ENCODE results near the gene NAGPA. TPM values are rescaled to one million over a fixed set of nuclear protein-coding genes. Genes with fewer than 3 reads are reported as not detected.
"Not testable (repeated sequence)": the region's sequence is repeated elsewhere in the genome, so short reads cannot be mapped to it uniquely, and the experiment has no call there.

NAGPA gene
- total and polyA plus RNA-seq, 5 experiments from 2014 or later: 24.8 to 39.0 (median 34.1) TPM

DNA sequence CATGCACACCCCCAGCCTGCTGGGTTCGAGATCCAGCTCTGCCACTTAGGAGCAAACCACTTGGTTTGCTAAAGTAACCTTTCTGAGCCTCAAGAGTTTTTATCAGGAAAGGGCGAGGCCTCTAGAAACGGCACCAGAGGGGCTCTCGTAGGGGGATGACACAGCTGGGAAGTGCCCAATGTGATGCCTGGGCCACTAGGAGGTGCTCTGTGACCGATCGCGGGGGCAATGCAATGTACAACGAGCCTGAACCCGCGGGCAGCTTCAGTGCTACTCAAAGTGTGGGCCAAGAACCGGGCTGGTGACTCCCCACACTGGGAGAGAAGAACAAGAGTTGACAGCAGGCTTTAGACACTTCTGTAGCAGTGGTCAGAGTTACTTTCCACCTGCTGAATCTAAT lies 22.6 kb upstream of the NAGPA start:
- H3K4me3 Mint-ChIP-seq: no peak overlapping the region
- peaks cover 0 to 12% (median 0%) of the 10 kb centered on the region in 9 donors for H3K9me3 Mint-ChIP-seq
- H3K27me3 Mint-ChIP-seq: no peaks in the 10 kb centered on the region
- DNase-seq (peak; percentile 11 to 77 (median 31)), ATAC-seq (peak; percentile 80 to 84)
- POLR2A ChIA-PET: no interaction called here
- peaks cover 0 to 2% (median 0%) of the 10 kb centered on the region in 3 donors for H3K36me3 Mint-ChIP-seq
- H3K4me1 Mint-ChIP-seq: peaks cover 0 to 3% (median 2%) of the 10 kb centered on the region in 4 donors
- no peak overlapping the region for H3K27ac Mint-ChIP-seq

DNA sequence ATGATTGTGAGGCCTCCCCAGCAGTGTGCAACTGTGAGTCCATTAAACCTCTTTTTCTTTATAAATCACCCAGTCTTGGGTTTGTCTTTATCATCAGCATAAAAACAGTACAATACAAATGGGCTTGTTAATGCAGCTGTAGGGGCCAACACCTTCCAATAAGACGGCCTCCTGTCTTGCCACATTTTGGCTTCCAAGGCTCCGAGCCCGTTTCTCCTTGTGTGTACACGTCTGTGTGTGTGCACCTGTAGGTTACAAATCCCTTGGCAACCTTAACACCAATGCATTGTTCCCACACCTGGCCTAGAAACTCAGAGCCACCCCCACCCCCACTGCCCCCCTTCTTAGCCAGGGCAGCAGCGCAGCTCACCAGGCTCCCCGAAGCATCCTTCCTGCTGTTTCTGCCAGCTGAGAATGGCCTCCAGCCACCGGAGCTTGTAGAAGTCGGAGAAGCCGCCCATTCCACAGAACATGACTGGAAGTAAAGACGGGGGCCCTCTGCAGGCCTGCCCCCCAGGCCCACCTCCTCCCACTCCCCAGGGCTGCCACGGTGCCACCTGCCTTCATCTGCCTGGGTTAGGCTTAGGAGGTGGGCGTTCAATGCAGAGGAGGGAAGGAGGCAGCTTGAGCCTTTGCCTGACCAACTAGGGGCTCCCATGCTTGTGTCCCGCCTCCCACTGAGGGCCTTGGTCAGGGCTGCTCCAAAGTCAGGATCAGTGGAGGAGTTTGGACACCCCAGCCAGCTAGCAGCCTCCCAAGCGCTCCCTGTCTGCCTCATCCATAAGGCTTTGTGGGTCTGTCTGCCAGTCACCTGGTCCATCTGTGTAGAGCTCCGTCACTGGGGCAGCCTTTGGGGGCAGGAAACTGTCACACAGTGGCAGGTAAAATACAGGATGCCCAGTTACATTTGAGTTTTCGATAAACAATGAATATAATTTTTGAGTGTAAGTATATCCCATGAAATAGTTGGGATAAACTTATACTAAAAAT lies 21.4 kb upstream of the NAGPA start:
- Mint-ChIP-seq H3K9me3 (peaks cover 0 to 24% (median 4%) of the 10 kb centered on the region in 9 donors), H3K4me1 (peaks cover 0 to 4% (median 3%) of the 10 kb centered on the region in 4 donors), H3K36me3 (peaks cover 2 to 8% (median 4%) of the 10 kb centered on the region in 3 donors), H3K4me3 (no peak overlapping the region), H3K27ac (no peak overlapping the region), H3K27me3 (no peaks in the 10 kb centered on the region)
- DNase-seq (no peak), ATAC-seq (no peak)
- POLR2A ChIA-PET: no interaction called here

DNA sequence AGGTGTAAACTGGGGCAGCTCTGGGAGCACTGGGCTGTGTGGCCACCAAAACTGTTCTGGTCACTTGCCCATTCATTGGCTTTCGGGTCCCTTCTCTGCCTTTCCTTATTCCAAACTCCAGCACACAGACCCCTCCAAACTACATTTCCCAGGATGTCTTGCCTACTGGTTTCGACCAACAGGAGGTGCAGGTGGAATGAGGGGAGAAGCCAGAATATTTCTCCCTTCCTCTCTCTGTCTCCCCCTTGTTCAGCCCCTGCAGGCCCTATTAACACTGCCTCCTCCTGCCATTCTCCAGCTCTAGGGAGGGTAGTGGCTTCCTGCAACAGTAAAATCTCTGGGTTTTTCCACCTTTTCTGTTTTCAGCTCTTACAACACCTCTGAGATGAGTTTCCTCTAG lies 13.2 kb upstream of the NAGPA start:
- H3K27ac Mint-ChIP-seq: no peak overlapping the region
- no peaks in the 10 kb centered on the region for H3K27me3 Mint-ChIP-seq
- H3K36me3 Mint-ChIP-seq: peaks cover 14 to 15% (median 14%) of the 10 kb centered on the region in 3 donors
- DNase-seq: no peak
- ATAC-seq: no peak
- no peak overlapping the region for H3K4me3 Mint-ChIP-seq
- H3K9me3 Mint-ChIP-seq: peaks cover 0 to 23% (median 6%) of the 10 kb centered on the region in 9 donors
- POLR2A ChIA-PET: no interaction called here
- H3K4me1 Mint-ChIP-seq: peaks cover 0 to 3% (median 0%) of the 10 kb centered on the region in 4 donors

DNA sequence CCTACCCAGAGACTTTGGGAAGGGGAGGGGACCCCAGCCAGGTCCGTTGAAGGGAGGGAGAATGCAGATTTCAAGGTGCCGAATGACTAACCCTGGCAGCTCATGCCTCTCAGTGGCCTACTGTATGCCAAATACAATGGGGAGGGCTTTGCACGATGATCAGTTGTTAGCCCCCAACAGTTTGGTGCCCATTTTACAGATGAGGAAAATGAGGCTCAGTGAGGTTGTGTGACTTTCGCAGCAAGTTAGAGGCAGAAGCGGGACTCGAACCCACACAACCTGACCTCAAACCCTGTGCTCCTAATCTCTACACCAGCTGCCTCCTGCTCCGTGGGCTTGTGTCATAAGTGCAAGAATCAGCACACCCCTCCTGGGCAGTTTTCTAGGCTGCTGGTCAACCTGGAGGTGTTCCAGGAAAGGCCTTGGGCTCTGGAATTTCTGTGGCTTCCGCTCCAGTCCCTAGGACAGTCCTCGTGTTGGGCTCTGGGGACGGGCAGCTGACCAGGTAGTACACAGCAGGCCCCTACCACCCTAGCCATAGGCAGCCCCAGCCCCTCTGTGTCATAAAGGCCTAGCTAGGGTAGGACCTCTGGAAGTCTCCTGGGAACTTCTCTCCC lies 11.9 kb upstream of the NAGPA start:
- no peak for DNase-seq
- peaks cover 10 to 14% (median 13%) of the 10 kb centered on the region in 3 donors for H3K36me3 Mint-ChIP-seq
- H3K4me1 Mint-ChIP-seq: no peaks in the 10 kb centered on the region
- H3K9me3 Mint-ChIP-seq: peaks cover 0 to 13% (median 0%) of the 10 kb centered on the region in 9 donors
- POLR2A ChIA-PET: no interaction called here
- H3K27me3 Mint-ChIP-seq: no peaks in the 10 kb centered on the region
- H3K4me3 Mint-ChIP-seq: no peak overlapping the region
- no peak overlapping the region for H3K27ac Mint-ChIP-seq
- no peak for ATAC-seq

- DNase-seq, H3K27me3 Mint-ChIP-seq, H3K4me3 Mint-ChIP-seq, ATAC-seq, H3K9me3 Mint-ChIP-seq, H3K4me1 Mint-ChIP-seq, H3K27ac Mint-ChIP-seq, POLR2A ChIA-PET: not testable (repeated sequence)
- H3K36me3 Mint-ChIP-seq: peaks cover 3 to 14% (median 10%) of the 10 kb centered on the region in 3 donors
Measured at GRCh38 chr16:5044581-5044980, 10.8 kb upstream of the NAGPA start.

DNA sequence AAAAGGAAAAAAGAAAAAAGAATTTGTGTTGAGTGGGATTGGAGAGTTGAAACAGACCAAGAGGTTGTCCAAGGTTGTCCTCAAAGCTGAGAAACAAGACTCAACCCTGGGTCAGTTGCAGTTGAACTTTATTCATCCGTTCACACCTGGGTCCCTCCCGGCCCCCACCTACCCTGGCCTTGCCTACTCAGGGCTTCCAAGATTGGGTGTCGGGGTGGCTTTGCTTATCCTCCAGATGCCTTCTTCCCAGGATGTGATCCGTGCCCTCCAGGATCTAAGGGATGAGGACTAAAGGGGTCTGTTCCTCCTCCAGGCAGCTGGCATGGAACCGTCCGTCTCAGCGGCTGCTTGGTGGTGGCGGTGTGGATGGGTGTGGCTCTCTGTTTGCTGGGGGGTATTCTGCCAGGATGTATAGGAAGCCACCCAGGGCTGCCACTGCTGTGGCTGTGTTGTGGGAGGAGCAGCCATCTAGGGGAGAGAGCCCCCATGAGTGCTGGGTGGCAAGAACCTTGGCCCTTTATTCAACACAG lies 10.3 kb upstream of the NAGPA start:
- Mint-ChIP-seq H3K4me3 (no peak overlapping the region), H3K4me1 (no peaks in the 10 kb centered on the region), H3K27ac (no peak overlapping the region), H3K9me3 (no peaks in the 10 kb centered on the region), H3K27me3 (no peaks in the 10 kb centered on the region), H3K36me3 (peaks cover 0 to 14% (median 10%) of the 10 kb centered on the region in 3 donors)
- ATAC-seq (no peak), DNase-seq (no peak)
- POLR2A ChIA-PET: no interaction called here

DNA sequence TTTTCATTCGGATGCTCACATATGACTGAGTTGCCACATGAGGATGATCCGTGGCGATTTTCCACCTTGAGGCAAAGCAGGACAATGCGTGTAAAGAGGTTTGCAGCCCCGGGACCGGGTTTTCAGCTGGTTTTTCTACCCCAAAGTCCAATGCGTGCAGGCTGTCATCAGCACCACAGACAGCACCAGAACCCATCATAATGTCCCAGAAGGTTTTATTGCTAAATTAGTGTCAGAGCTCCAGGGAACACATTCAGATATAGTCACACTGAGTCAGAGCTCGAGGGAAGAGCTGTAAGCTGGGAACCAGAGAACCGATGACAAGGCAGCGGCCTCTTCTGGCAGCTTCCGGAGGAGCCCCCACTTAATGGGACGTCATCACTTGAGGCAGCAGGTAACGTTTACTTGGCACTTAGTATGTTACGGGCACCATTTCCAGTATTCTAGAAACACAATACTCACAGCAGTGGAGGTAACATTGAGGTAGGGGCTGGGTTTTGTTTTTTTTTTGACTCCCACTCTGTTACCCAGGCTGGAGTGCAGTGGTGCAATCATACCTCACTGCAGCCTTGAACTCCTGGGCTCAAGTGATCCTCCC lies 8.9 kb upstream of the NAGPA start:
- Mint-ChIP-seq H3K27ac (no peak overlapping the region), H3K27me3 (no peaks in the 10 kb centered on the region), H3K4me3 (no peak overlapping the region), H3K36me3 (peaks cover 0 to 12% (median 7%) of the 10 kb centered on the region in 3 donors), H3K4me1 (no peaks in the 10 kb centered on the region), H3K9me3 (no peaks in the 10 kb centered on the region)
- POLR2A ChIA-PET: interaction anchor here (1.1 kb wide), 1 partner anchor 9 kb away, joined by 3 read pairs; the partner anchor contains the start of gene NAGPA
- no peak for DNase-seq
- ATAC-seq: no peak

GRCh38 chr16:5041600-5042133 lies 7.9 kb upstream of the NAGPA start:
- peaks cover 0 to 9% (median 7%) of the 10 kb centered on the region in 3 donors for H3K36me3 Mint-ChIP-seq

DNA sequence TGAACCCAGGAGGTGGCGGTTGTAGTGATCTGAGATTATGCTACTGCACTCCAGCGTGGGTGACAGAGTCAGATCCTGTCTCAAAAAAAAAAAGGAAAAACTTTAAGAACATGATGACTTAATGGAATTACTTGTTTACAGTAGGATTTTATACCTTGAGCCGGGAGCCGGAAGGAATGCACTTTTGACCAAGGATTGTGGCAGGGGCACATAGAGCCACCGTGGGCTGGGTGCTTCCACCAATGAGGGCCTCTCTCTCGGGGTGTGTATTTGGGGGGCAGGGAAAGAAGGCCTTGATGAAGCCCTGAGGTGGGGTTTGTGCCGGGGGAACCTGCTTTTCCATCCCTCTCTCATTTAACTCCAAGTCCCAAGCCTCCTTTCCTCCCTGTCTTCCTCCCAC lies 6.7 kb upstream of the NAGPA start:
- Mint-ChIP-seq H3K27me3 (no peaks in the 10 kb centered on the region), H3K4me1 (peaks cover 0 to 6% (median under 1%) of the 10 kb centered on the region in 4 donors), H3K9me3 (no peaks in the 10 kb centered on the region), H3K4me3 (no peak overlapping the region), H3K36me3 (peaks cover 0 to 9% (median 7%) of the 10 kb centered on the region in 3 donors), H3K27ac (no peak overlapping the region)
- ATAC-seq: no peak
- POLR2A ChIA-PET: interaction anchor here (0.7 kb wide), 1 partner anchor 731 kb away, joined by 3 read pairs; no protein-coding TSS in a partner anchor
- DNase-seq: no peak

More at GRCh38 chr16:5041600-5042133, 7.9 kb upstream of the NAGPA start:
- H3K4me1 Mint-ChIP-seq: peaks cover 0 to 2% (median under 1%) of the 10 kb centered on the region in 4 donors
- DNase-seq: no peak
- ATAC-seq: no peak
- H3K27ac Mint-ChIP-seq: no peak overlapping the region
- no peaks in the 10 kb centered on the region for H3K27me3 Mint-ChIP-seq
- no peak overlapping the region for H3K4me3 Mint-ChIP-seq
- no peaks in the 10 kb centered on the region for H3K9me3 Mint-ChIP-seq
- POLR2A ChIA-PET: no interaction called here

- Mint-ChIP-seq H3K27ac (peak overlapping the region in 2 of 10 donors; percentile 13 to 27), H3K4me1 (peaks cover 12 to 23% (median 21%) of the 10 kb centered on the region in 4 donors), H3K27me3 (no peaks in the 10 kb centered on the region), H3K9me3 (no peaks in the 10 kb centered on the region), H3K36me3 (peaks cover 0 to 3% (median 0%) of the 10 kb centered on the region in 3 donors), H3K4me3 (peak overlapping the region in 1 of 10 donors; percentile 14)
- no peak for DNase-seq
- POLR2A ChIA-PET: no interaction called here
- no peak for ATAC-seq
Measured at GRCh38 chr16:5036228-5037156, 2.8 kb upstream of the NAGPA start.

DNA sequence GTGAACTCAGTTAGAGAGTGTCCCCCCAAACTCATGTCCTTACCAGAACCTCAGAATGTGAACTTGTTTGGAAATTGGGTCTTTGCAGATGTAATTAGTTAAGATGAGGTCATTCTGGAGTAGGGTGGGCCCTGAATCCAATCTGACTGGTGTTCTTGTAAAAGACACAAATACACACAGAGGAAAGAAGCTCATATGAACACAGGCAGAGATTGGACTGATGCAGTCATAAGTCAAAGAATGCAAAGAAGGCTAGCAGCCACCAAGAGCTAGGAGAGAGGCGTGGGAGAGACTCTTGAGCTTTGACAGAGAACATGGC lies 2.1 kb upstream of the NAGPA start:
- Mint-ChIP-seq H3K36me3 (peaks cover 0 to 9% (median 0%) of the 10 kb centered on the region in 3 donors), H3K27me3 (no peaks in the 10 kb centered on the region), H3K9me3 (no peaks in the 10 kb centered on the region), H3K4me1 (peaks cover 12 to 23% (median 21%) of the 10 kb centered on the region in 4 donors), H3K27ac (peak overlapping the region in 1 of 10 donors; percentile 7), H3K4me3 (peak overlapping the region in 1 of 10 donors; percentile 42)
- POLR2A ChIA-PET: no interaction called here
- ATAC-seq (no peak), DNase-seq (no peak)
